Measurements from ENCODE around the gene BTBD2. TPM values are rescaled to one million over a fixed set of nuclear protein-coding genes. Genes with fewer than 3 reads are reported as not detected.

BTBD2 gene
- total RNA-seq, 2 donors from 2014 or later = 42.3 to 44.8 TPM

DNA sequence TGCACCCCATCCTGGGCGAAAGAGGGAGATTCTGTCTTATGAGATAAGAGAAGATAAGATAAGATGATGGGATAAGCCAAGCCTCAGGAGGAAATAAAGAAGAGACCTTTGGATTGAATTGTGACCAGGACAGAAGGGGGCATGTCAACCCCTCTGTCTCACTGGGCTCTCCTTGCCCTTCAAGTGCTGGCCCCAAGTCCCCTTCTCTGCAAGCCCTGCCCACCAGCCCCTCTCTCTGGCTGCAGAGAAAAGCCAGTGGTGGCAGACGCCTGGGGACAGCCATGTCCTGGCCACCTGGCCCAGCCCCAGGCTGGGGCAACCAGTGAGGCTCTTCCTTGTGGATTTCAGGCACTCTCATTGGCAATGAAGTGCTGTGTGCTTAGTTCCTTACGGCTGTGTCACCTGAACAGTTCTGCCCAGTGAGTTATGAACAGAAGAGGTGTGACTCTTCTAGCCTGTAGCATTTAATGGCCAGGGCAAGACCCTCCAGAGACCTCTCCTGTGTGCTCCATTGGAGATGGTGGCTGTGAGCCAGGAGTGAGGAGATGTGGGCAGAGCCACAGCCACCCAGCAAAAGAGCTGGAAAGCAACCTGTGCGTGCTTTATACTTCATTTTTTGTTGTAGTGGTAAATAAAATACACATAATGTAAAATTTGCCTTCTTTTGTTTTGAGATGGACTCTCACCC, 6.1 kb upstream of the BTBD2 start:
- Histone ChIP-seq H3K9me3 (peaks cover 0 to 4% (median 0%) of the 10 kb centered on the region in 3 donors), H3K36me3 (replicated peaks in 1 of 2; ENCODE audit: insufficient read depth in 1 of 2, low read depth in 2 of 2) (no peaks in the 10 kb centered on the region), H3K27me3 (no peaks in the 10 kb centered on the region), H3K4me1 (no peaks in the 10 kb centered on the region), H3K4me3 (no peak overlapping the region), H3K27ac (no peak overlapping the region)
- ATAC-seq (no peak), DNase-seq (no peak)
- intact Hi-C loops (cut with DNase I) = loop anchor here (5.0 kb wide), 1 partner anchor 51 kb away; no protein-coding TSS in a partner anchor
- WGBS, 2 donors = 71 to 72% methylated on average over 4 of the region's 4 CpGs
- no peak for TF ChIP-seq POLR2A (IDR thresholded peaks at IDR 0.05)

DNA sequence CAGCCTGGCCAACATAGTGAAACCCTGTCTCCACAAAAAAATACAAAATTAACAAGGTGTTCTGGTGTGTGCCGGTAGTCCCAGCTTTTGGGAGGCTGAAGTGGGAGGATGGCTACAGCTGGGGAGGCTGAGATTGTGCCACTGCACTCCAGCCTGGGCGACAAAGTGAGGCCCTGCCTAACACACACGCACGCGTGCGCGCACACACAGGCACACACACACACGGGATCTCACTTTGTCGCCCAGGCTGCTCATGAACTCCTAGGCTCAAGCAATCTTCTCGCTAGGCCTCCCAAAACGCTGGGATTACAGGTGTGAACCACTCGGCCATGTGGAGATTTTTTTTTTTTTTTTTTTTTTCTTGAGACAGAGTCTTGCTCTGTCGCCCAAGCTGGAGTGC, 3.2 kb upstream of the BTBD2 start:
- no peak for ATAC-seq
- intact Hi-C loops (cut with DNase I) = no loop called here
- DNase-seq = no peak
- H3K9me3 ChIP-seq = no peaks in the 10 kb centered on the region
- no peak overlapping the region for H3K4me3 ChIP-seq
- no peak overlapping the region for H3K27ac ChIP-seq
- no peaks in the 10 kb centered on the region for H3K27me3 ChIP-seq
- whole genome bisulfite sequencing, 2 donors = 87 to 90% methylated on average over 12 of the region's 13 CpGs
- no peak for TF ChIP-seq POLR2A (IDR thresholded peaks at IDR 0.05)
- TF ChIP-seq, protein P1, sequence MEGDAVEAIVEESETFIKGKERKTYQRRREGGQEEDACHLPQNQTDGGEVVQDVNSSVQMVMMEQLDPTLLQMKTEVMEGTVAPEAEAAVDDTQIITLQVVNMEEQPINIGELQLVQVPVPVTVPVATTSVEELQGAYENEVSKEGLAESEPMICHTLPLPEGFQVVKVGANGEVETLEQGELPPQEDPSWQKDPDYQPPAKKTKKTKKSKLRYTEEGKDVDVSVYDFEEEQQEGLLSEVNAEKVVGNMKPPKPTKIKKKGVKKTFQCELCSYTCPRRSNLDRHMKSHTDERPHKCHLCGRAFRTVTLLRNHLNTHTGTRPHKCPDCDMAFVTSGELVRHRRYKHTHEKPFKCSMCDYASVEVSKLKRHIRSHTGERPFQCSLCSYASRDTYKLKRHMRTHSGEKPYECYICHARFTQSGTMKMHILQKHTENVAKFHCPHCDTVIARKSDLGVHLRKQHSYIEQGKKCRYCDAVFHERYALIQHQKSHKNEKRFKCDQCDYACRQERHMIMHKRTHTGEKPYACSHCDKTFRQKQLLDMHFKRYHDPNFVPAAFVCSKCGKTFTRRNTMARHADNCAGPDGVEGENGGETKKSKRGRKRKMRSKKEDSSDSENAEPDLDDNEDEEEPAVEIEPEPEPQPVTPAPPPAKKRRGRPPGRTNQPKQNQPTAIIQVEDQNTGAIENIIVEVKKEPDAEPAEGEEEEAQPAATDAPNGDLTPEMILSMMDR (IDR thresholded peaks at IDR 0.05) = no peak
- peaks cover 19% of the 10 kb centered on the region for H3K4me1 ChIP-seq
- no peaks in the 10 kb centered on the region for H3K36me3 ChIP-seq (replicated peaks in 1 of 2; ENCODE audit: insufficient read depth in 1 of 2, low read depth in 2 of 2)

DNA sequence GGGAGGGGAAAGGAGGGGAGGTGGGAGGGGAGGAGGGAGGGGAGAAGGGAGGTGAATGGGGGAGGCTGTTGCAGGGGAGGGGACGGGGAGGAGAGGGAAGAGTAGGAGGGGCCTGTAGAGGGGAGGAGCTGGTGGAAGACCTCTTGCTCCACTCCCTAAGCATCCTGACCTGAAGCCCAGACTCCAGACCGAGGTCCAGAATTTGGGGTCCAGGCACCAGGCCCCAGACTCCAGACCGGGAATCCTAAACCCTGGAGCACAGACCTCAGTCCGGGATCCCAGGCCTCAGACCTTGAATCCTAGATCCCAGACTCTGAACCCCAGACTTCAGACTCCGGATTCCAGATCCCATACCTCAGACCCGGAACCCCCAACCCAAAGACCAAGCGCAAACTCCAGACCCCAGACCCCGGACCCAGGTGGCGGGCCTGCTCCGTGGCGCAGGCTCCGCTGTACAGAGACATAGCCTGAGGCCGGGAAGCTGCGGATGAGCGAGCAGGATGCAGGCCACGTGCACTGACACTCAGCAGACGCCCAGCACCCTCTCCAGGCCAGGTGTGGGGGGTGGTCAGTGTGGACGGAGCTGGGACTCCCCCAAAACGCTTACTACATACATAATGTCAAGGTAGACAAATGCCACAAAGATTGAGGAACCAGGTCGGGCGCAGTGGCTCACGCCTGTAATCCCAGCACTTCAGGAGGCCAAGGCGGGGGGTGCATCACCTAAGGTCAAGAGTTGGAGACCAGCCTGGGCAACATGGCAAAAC, 710 bp upstream of the BTBD2 start:
- Histone ChIP-seq H3K4me1 (peaks cover 26% of the 10 kb centered on the region), H3K9me3 (no peaks in the 10 kb centered on the region), H3K27me3 (no peaks in the 10 kb centered on the region), H3K36me3 (replicated peaks in 1 of 2; ENCODE audit: insufficient read depth in 1 of 2, low read depth in 2 of 2) (no peaks in the 10 kb centered on the region), H3K4me3 (no peak overlapping the region), H3K27ac (peak overlapping the region in 3 of 4 donors; percentile 40 to 66 (median 43))
- peak; percentile 81 for ATAC-seq
- 50 to 62% methylated on average over 5 to 23 of the region's 23 CpGs for WGBS, 2 donors
- TF ChIP-seq, protein P1 (IDR thresholded peaks at IDR 0.05) = no peak
- TF ChIP-seq POLR2A (IDR thresholded peaks at IDR 0.05) = no peak
- DNase-seq = peak; percentile 73 to 90 (median 84)
- intact Hi-C loops (cut with DNase I) = no loop called here

DNA sequence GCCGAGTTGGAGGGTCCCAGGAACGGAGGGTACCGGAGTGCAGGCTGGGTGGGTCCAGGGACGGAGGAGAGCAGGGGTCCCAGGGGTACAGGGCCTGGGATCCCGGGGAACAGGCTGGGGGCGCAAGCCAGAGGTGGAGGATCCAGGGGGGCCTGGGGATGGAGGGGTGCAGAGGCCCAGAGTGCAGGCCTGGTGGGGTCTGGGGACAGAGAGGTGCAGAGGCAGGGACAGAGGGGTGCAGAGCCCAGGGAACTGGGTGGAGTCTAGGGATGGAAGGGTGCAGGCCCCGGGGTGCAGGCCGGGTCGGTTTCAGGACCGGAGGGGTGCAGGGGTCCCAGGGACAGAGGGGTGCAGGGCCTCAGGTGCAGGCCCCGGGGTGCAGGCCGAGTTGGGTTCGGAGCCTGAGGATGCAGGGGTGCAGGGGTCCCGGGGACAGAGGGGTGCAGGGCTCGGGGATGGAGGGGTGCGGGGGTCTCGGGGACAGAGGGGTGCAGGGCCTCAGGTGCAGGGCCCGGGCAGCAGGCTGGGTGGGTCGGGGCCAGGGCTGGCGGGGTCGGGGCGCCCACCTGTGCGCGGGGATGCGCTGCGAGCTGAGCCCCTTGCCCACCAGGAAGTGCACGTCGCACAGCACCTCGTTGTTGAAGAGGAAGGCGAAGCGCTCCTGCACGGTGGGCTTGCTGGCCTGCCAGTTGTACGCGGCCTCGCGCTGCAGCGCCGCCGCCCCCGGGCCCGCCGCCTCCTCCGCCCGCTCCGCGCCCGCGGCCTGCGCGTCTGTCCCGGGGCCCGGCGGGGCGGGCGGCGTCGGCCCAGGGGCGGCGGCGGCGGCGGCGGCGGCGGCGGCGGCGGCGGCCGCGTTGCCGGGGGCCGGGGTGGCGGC, 545 bp downstream of the BTBD2 start:
- H3K4me3 ChIP-seq = peak overlapping the region; percentile 28 to 39
- TF ChIP-seq, protein P1 (IDR thresholded peaks at IDR 0.05) = no peak
- no peak for TF ChIP-seq POLR2A (IDR thresholded peaks at IDR 0.05)
- peak overlapping the region; percentile 45 to 65 (median 58) for H3K27ac ChIP-seq
- H3K27me3 ChIP-seq = no peaks in the 10 kb centered on the region
- DNase-seq (no peak), ATAC-seq (peak; percentile 27)
- no peaks in the 10 kb centered on the region for H3K36me3 ChIP-seq (replicated peaks in 1 of 2; ENCODE audit: insufficient read depth in 1 of 2, low read depth in 2 of 2)
- peaks cover 26% of the 10 kb centered on the region for H3K4me1 ChIP-seq
- intact Hi-C loops (cut with DNase I) = no loop called here
- no peaks in the 10 kb centered on the region for H3K9me3 ChIP-seq
- 16 to 21% methylated on average over 26 to 38 of the region's 74 CpGs for WGBS, 2 donors

DNA sequence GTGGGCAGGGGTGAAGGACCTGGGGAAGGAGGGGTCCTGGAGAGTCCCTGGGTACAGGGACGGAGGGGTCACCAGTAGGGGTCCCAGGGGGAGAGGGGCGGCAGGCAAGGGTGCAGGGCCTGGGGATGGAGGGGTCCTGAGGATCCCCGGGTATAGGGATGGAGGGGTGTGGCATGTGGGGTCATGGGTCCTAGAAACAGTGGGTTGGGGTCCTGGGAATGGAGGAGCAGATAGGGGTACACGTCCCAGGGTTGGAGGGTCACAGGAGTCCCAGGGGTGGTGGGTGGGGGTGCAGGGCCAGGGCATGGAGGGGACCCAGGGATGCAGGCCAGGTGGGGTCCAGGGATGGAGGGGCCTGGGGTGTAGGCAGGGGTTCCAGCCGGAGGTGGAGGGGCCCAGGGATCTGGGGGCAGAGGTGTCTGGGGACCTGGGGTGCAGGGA, 1.4 kb downstream of the BTBD2 start:
- H3K4me3 ChIP-seq = no peak overlapping the region
- no peak for ATAC-seq
- 78 to 81% methylated on average over 5 of the region's 5 CpGs for WGBS, 2 donors

More for the DNA sequence above, 1.4 kb downstream of the BTBD2 start:
- DNase-seq = no peak
- no peak overlapping the region for H3K27ac ChIP-seq
- peaks cover 26% of the 10 kb centered on the region for H3K4me1 ChIP-seq
- TF ChIP-seq, protein P1 (IDR thresholded peaks at IDR 0.05) = no peak
- no peak for TF ChIP-seq POLR2A (IDR thresholded peaks at IDR 0.05)
- no peaks in the 10 kb centered on the region for H3K9me3 ChIP-seq
- no peaks in the 10 kb centered on the region for H3K27me3 ChIP-seq
- H3K36me3 ChIP-seq (replicated peaks in 1 of 2; ENCODE audit: insufficient read depth in 1 of 2, low read depth in 2 of 2) = no peaks in the 10 kb centered on the region
- intact Hi-C loops (cut with DNase I) = no loop called here
